Mucosa of stomach (tissue), 1 donor: ENCODE data around the gene ABCA13.
"Not testable (repeated sequence)": the region's sequence is repeated elsewhere in the genome, so short reads cannot be mapped to it uniquely, and the experiment has no call there.

Experiments used
- H3K27me3 ChIP-seq: one replicate; pipeline ENCODE4 v1.7.0; 2013; ENCODE audit warnings: mild to moderate bottlenecking, low read length; ENCODE audit not compliant: control insufficient read depth, insufficient read depth
- H3K36me3 ChIP-seq: one replicate; pipeline ENCODE4 v1.7.0; 2013; ENCODE audit warnings: low read length; ENCODE audit not compliant: control insufficient read depth, insufficient read depth
- H3K4me1 ChIP-seq: one replicate; pipeline ENCODE4 v1.7.0; 2013; ENCODE audit warnings: mild to moderate bottlenecking, low read length; ENCODE audit not compliant: control insufficient read depth, insufficient read depth
- H3K4me3 ChIP-seq: one replicate; pipeline ENCODE4 v1.7.0; 2013; ENCODE audit warnings: low read length
- H3K9ac ChIP-seq: one replicate; pipeline ENCODE4 v1.7.0; 2013; ENCODE audit warnings: mild to moderate bottlenecking, low read length, moderate library complexity
- H3K9me3 ChIP-seq: one replicate; pipeline ENCODE4 v1.7.0; 2013; ENCODE audit warnings: mild to moderate bottlenecking, low read length, moderate library complexity; ENCODE audit not compliant: control insufficient read depth
- donor health status: Pancreatic carcinoma.

Gene ABCA13

DNA sequence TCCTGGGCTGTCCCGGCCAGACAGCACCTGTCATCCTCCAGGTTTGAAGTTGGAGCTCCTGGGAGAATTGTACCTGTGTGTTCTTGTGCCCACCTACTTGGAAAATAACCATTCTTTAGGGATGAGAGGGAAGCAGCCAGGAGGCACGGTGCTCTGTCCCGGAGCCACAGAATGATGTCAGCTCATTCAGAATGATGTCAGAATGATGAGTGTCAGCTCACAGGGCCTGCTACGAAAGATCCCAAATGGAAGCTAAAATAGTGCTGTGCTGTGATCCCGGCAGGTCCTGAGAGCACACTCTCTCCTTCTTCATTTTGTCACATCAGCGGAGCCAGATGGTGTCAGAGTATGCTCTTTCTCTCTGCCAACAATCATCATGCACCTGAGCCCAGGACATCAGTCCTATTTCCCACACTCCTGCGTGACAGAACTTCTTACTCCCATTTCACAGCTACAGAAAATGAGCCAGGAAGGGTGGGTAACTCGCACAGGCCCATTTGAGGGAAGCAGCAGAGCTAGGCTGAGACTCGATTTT, 8.3 kb downstream of the ABCA13 start:
- Histone ChIP-seq H3K4me1 (no peaks in the 10 kb centered on the region), H3K27me3 (no peaks in the 10 kb centered on the region), H3K4me3 (no peak overlapping the region), H3K9me3 (no peaks in the 10 kb centered on the region), H3K36me3 (no peaks in the 10 kb centered on the region), H3K9ac (no peak overlapping the region)

DNA sequence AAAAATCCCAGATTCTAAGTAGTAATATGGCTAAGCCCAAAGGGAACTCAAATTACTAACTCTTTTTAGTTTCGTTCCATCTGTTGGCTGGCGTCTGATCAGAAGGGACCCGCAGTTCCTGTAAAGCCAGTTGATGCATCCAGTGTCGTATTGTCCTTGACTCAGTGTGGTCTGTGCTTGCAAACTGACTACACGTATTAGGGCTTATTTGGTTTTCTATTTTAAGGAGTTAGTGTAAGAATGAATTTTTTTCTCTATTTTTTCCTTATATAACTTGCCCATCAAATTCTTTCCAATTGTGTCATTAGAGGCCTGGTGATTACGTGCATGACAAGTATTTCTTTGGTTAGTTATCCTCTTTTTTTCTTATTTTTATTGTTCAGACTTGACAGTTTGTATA, 9.7 kb downstream of the ABCA13 start:
- H3K9ac ChIP-seq, result no peak overlapping the region
- H3K4me3 ChIP-seq, result no peak overlapping the region
- H3K4me1 ChIP-seq, result no peaks in the 10 kb centered on the region
- H3K27me3 ChIP-seq, result no peaks in the 10 kb centered on the region
- H3K9me3 ChIP-seq, result no peaks in the 10 kb centered on the region
- no peaks in the 10 kb centered on the region for H3K36me3 ChIP-seq

DNA sequence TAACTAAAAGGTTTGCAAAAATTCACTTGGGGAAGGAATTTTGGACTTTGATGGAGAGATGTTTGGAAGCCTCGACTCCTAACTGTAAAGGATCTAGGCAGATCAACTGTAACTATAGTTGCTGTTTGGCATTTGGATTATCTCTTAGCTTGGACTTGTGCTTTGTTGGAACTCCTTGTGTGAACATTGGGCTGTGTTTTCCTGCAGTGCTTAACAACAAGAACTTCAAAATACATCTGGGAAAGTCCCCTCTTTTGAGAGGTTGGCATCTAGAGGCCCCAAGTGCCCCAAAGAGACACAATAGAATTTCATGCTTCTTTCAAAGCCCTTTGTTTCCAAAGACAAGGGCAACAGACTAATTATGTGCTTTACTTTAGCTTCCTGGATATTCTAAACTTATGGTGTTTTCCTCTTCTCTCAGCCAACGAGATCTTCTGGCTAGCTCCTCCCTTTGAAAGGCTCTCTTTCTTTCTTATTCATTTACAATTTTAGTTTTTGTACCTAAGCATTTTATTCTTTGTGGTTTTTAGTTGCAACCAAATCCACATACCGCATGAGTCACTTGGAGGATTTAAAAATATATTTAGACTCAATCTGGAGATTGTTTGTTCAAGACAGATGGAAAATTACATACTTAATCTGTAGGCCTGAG, 11.6 kb downstream of the ABCA13 start:
- Histone ChIP-seq H3K4me3 (no peak overlapping the region), H3K36me3 (no peaks in the 10 kb centered on the region), H3K9ac (no peak overlapping the region), H3K9me3 (no peaks in the 10 kb centered on the region), H3K27me3 (no peaks in the 10 kb centered on the region), H3K4me1 (no peaks in the 10 kb centered on the region)

DNA sequence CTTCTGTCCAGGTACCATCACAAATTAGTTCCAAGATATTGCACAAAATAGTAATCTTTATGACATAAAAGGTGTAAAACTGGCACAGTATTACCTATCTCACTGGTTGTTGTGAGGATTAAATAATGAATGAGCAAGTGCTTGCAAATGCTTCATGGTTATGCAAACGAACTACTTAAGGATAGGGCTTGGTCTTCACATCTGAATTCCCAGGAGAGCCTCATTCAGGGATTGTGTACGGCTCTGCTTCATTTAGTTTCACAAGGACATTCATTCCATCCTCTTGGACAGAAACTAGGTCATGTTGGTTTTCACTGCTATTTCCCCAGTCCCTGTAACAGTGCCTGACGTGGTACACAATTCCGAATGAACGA, 12.1 kb downstream of the ABCA13 start:
- Histone ChIP-seq H3K27me3 (no peaks in the 10 kb centered on the region), H3K36me3 (no peaks in the 10 kb centered on the region), H3K9ac (no peak overlapping the region), H3K4me3 (no peak overlapping the region), H3K4me1 (no peaks in the 10 kb centered on the region), H3K9me3 (no peaks in the 10 kb centered on the region)

DNA sequence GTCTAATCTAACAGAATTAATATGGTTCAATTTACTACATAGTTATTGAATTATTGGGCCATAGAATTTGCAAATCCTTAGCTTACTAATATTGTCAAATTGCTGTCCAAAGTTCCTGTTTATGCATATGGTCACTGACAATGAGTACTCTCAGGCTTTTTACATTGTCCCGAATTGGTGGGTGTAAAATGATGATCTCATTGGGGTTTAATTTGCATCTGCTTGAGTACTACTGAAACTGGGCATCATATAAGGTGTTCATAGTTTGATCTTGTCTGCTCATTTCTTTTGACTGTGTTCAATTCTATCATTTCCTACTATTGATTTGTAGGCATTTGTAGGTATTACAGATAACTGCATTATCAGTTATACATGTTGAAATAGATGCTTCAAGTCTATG, 12.7 kb downstream of the ABCA13 start:
- no peaks in the 10 kb centered on the region for H3K36me3 ChIP-seq
- no peaks in the 10 kb centered on the region for H3K4me1 ChIP-seq
- H3K9me3 ChIP-seq, result no peaks in the 10 kb centered on the region
- no peak overlapping the region for H3K9ac ChIP-seq
- H3K27me3 ChIP-seq, result no peaks in the 10 kb centered on the region
- H3K4me3 ChIP-seq, result no peak overlapping the region

DNA sequence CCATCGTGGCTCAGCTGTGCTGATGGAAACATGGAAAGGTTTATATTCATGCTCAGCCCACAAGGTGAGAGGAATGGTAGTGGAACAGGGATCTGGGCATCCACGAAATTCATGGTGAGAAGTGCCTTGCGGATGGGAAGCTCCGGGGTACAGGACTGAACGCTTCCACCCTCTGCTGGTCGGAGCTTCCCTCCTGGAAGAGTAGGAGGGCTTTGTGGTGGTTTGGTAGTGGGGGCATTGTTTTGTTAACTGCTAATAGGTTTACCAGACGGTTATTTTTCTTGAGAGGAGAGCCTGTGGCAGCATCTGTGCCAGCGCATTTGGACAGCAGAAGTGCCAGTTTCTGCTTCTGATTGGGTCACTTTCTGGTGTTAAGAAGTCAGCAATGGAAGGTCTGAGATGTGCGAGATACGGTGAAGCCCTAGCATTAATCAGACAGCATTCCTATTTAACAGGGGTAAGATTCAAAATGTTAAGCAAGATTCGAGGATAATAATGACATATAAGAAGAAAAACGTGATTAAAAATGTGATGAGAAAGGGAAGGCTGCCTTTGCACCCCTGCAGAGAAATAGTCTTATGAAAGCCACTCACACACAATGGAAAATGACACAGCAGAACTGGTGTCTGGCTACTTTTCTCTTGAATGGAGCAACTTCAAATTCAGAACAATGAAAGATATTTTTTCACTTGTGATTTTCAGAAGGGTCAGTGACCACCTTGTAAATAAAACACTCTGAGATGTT, 17.7 kb downstream of the ABCA13 start:
- H3K4me3 ChIP-seq, result no peak overlapping the region
- H3K9me3 ChIP-seq, result no peaks in the 10 kb centered on the region
- no peaks in the 10 kb centered on the region for H3K4me1 ChIP-seq
- H3K27me3 ChIP-seq, result no peaks in the 10 kb centered on the region
- H3K9ac ChIP-seq, result no peak overlapping the region
- H3K36me3 ChIP-seq, result no peaks in the 10 kb centered on the region

DNA sequence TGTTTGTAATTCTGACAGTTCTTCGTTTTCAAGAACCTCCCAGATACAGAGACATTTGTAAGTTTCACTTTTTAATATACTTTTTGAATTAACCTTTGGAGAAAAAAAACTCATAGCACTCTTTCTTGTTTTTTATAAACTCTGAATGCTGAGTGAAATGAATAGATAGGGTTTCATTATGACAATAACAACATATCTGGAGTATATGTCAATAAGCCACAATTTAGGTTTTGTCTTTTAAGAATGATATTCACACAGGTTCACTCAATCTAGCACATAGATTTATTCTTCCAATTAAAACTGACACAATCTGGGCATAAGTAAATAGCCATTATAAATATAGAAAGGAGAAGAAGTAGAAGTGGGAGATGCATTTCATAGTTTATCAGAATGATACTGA, 21.7 kb downstream of the ABCA13 start:
- no peaks in the 10 kb centered on the region for H3K9me3 ChIP-seq
- H3K36me3 ChIP-seq, result no peaks in the 10 kb centered on the region
- H3K27me3 ChIP-seq, result no peaks in the 10 kb centered on the region
- no peak overlapping the region for H3K9ac ChIP-seq
- peaks cover 4% of the 10 kb centered on the region for H3K4me1 ChIP-seq
- H3K4me3 ChIP-seq, result no peak overlapping the region

DNA sequence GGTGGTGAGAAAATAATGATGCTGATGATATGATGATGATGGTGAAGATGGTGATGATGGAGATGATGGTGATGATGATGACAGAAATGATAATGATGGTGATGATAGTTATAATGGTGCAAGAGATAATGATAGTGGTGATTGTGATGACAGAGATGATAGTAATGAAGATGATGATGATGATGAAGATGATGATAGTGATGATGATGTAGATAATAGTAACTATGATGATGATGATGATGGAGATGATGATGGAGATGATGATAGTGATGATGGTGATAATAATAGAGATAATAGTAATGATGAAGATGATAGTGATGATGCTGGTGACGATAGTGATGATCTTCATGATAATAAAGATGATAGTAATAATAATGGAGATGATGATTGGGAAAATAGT, 22.2 kb downstream of the ABCA13 start:
- H3K27me3 ChIP-seq, result no peaks in the 10 kb centered on the region
- peaks cover 4% of the 10 kb centered on the region for H3K4me1 ChIP-seq
- no peaks in the 10 kb centered on the region for H3K9me3 ChIP-seq
- H3K36me3 ChIP-seq, result no peaks in the 10 kb centered on the region
- H3K4me3 ChIP-seq, result no peak overlapping the region
- H3K9ac ChIP-seq, result no peak overlapping the region

DNA sequence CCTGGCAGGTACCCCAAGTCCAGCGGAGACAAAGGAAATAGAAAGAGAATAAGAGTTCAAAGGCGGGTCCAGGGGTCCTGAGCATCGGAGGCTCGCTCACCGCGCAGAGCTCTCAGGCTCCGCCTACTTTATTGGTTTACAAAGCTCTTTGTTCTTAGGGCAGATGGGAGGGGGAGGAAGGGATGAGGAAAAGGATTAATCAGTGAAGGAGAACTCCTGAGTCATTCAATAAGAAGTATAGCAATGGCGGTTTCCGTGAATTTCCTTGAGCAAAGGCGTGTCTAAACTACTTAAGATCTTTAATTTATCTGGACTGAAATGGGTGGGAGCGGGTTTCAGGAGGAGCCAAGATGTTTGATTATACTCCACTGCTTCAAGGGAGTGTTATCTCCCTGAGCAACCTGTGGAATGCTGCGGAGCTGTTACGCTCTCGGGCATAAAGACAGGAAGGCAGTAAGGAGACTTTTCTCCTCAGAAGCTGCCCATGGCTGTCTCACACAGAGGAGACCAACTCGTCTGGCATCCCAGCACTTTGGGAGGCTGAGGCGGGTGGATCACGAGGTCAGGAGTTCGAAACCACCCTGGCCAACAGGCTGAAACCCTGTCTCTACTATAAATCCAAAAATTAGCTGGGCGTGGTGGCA, 29.8 kb downstream of the ABCA13 start:
- not testable (repeated sequence) for H3K27me3 ChIP-seq, H3K9ac ChIP-seq, H3K9me3 ChIP-seq, H3K36me3 ChIP-seq, H3K4me3 ChIP-seq
- peaks cover 23% of the 10 kb centered on the region for H3K4me1 ChIP-seq

DNA sequence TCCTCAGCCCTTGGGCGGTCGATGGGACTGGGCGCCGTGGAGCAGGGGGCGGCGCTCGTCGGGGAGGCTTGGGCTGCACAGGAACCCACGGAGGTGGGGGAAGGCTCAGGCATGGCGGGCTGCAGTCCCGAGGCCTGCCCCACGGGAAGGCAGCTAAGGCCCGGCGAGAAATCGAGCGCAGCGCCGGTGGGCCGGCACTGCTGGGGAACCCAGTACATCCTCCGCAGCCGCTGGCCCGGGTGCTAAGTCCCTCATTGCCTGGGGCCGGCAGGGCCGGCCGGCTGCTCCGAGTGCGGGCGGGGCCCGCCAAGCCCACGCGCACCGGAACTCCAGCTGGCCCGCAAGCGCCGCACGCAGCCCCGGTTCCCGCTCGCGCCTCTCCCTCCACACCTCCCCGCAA, 31.7 kb downstream of the ABCA13 start:
- not testable (repeated sequence) for H3K36me3 ChIP-seq, H3K9me3 ChIP-seq, H3K27me3 ChIP-seq, H3K4me3 ChIP-seq, H3K9ac ChIP-seq
- H3K4me1 ChIP-seq, result peaks cover 19% of the 10 kb centered on the region

DNA sequence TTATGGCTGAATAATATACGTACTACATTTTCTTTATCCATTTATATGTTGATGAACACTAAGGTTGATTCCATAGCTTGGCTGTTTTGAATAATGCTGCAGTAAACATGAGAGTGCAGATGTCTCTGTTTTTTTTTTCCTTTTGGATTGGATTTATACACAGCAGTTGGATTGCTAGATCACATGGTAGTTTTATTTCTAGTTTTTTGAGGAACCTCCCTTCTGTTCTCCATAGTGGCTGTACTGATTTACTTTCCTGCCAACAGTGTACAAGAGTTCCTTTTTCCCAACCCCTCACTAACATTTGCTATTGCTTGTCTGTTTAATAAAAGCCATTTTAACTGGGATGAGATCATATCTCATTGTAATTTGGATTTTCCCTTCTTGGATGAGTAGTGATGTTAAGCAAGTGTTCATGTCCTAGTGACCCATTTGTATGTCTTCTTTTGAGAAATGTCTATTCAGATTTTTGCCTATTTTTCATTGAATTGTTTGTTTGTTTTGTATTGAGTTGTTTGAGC, 36.0 kb downstream of the ABCA13 start:
- H3K36me3 ChIP-seq, result no peaks in the 10 kb centered on the region
- H3K4me1 ChIP-seq, result no peaks in the 10 kb centered on the region

DNA sequence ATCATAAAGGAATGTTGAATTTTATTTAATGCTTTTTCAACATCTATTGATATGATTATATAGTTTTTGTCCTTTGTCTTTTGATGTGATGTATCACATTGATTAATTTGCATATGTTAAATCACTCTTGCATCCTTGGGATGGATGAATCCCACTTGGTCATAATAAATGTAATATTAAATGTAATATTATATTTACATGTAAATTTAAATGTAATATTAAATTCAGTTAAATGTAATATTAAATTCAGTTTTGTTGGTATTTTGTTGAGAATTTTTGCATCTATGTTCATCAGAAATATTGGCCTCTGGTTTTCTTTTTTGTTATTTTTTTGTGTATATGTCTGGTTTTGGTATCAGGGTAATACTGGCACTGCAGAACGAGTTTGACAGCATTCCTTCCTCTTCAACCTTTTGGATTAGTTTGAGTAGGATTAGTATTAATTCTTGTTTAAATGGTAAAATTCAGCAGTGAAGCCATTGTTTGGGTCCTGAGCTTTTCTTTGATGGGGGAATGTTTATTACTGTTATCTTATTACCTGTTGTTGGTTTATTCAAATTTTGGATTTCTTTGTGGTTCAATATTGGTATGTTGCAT, 37.8 kb downstream of the ABCA13 start:
- Histone ChIP-seq H3K9me3 (no peaks in the 10 kb centered on the region), H3K9ac (no peak overlapping the region), H3K36me3 (no peaks in the 10 kb centered on the region), H3K4me1 (no peaks in the 10 kb centered on the region), H3K27me3 (no peaks in the 10 kb centered on the region), H3K4me3 (no peak overlapping the region)

More for the DNA sequence above, 36.0 kb downstream of the ABCA13 start:
- Histone ChIP-seq H3K9me3 (no peaks in the 10 kb centered on the region), H3K4me3 (no peak overlapping the region), H3K27me3 (no peaks in the 10 kb centered on the region), H3K9ac (no peak overlapping the region)
